Breast epithelium (tissue), 4 donors: ENCODE measurements around the gene PNPLA1. TPM values are rescaled to one million over a fixed set of nuclear protein-coding genes. Genes with fewer than 3 reads are reported as not detected.

Source experiments
- DNase-seq, 2 donors: peaks; one replicate each; pipeline ENCODE4 v3.0.0-alpha.2; 2019; ENCODE audit warnings: low spot score in 2 of 2
- H3K27ac ChIP-seq, 2 donors: fragments of 200-600 bp; sonication (generic) in 1 of 2; one replicate each; pipeline ENCODE4 v1.5.1; 2016 to 2019; ENCODE audit warnings: mild to moderate bottlenecking in 1 of 2
- H3K27me3 ChIP-seq, 2 donors: fragments of 200-600 bp; sonication (generic) in 1 of 2; one replicate each; pipeline versions ENCODE4 v1.5.1 to v1.6.0; 2017 to 2019; ENCODE audit warnings: control low read depth in 1 of 2, mild to moderate bottlenecking in 1 of 2
- H3K36me3 ChIP-seq: fragments of 200-600 bp; one replicate; pipeline ENCODE4 v1.5.1; 2019
- H3K4me1 ChIP-seq, 2 donors: fragments of 200-600 bp; sonication (generic); one replicate each; pipeline ENCODE4 v1.5.1; 2016 to 2019; ENCODE audit warnings: control low read depth in 1 of 2
- H3K4me3 ChIP-seq, 3 donors: fragments of 200-600 bp; sonication (generic); 1 replicate in 2 of 3; 2 replicates in 1 of 3; pipeline ENCODE4 v1.5.1; 2016 to 2019; ENCODE audit warnings: mild to moderate bottlenecking in 3 of 3, moderate library complexity in 2 of 3
- H3K9me3 ChIP-seq, 2 donors: fragments of 200-600 bp; sonication (generic) in 1 of 2; one replicate each; pipeline ENCODE4 v1.5.1; 2016 to 2019; ENCODE audit warnings: control low read depth in 1 of 2
- POLR2A ChIP-seq: fragments of 450-650 bp; IDR thresholded peaks from one replicate; pipeline ENCODE4 v1.6.1; 2016; ENCODE audit warnings: antibody characterized with exemption, mild to moderate bottlenecking, moderate library complexity
- POLR2AphosphoS5 ChIP-seq, 3 donors: sonication (generic); formaldehyde crosslinking; IDR thresholded peaks; one replicate each; pipeline ENCODE4 v1.6.1; 2017; ENCODE audit warnings: antibody characterized with exemption in 3 of 3
- intact Hi-C: fragments of 100-400 bp; cut with DNase I; formaldehyde crosslinking; loops from one replicate; pipeline ENCODE4 v1.15.1; 2023; ENCODE audit warnings: low total_unique reads
- total RNA-seq, 3 donors: library from RNA; depleted of rRNA; stranded (reverse); fragments of >200 nt; gene quantifications; one replicate each; pipeline ENCODE4 v1.1.0, GENCODE V29; 2016
- TF ChIP-seq, protein P1 (sequence below), 3 donors: fragments of 450-650 bp; IDR thresholded peaks; one replicate each; pipeline ENCODE4 v1.5.1; 2016 to 2017; ENCODE audit warnings: antibody characterized with exemption in 3 of 3, mild to moderate bottlenecking in 3 of 3, moderate library complexity in 3 of 3

The PNPLA1 gene
- total RNA-seq, 3 donors from 2014 or later, result not detected

DNA sequence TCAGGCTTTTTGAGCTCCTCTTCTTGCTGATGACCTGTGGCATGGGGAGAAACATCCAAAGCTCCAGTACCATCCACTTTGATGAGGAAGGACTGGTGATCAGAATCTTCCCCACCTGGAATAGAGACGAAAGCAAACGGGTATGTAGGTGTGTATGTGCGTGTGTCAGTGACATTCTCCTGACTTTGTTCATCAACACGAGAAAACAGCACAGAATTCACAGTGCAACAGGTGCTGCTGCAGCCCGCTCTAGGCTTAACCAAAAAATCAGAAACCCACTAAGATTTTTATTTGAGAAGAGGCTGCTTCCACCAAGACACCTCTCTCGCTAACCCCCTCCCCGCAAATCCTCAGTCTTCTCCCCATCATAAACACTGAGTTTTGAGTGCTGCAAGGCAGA, 58.7 kb downstream of the PNPLA1 start:
- TF ChIP-seq, protein P1, sequence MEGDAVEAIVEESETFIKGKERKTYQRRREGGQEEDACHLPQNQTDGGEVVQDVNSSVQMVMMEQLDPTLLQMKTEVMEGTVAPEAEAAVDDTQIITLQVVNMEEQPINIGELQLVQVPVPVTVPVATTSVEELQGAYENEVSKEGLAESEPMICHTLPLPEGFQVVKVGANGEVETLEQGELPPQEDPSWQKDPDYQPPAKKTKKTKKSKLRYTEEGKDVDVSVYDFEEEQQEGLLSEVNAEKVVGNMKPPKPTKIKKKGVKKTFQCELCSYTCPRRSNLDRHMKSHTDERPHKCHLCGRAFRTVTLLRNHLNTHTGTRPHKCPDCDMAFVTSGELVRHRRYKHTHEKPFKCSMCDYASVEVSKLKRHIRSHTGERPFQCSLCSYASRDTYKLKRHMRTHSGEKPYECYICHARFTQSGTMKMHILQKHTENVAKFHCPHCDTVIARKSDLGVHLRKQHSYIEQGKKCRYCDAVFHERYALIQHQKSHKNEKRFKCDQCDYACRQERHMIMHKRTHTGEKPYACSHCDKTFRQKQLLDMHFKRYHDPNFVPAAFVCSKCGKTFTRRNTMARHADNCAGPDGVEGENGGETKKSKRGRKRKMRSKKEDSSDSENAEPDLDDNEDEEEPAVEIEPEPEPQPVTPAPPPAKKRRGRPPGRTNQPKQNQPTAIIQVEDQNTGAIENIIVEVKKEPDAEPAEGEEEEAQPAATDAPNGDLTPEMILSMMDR (IDR thresholded peaks at IDR 0.05), result no peak
- TF ChIP-seq POLR2AphosphoS5 (IDR thresholded peaks at IDR 0.05), result no peak
- TF ChIP-seq POLR2A, result no peak
- intact Hi-C loops, result no loop called here
- no peak overlapping the region for H3K4me3 ChIP-seq
- no peaks in the 10 kb centered on the region for H3K27me3 ChIP-seq
- H3K9me3 ChIP-seq, result no peaks in the 10 kb centered on the region
- no peaks in the 10 kb centered on the region for H3K4me1 ChIP-seq
- DNase-seq, result no peak
- H3K27ac ChIP-seq, result no peak overlapping the region
- no peaks in the 10 kb centered on the region for H3K36me3 ChIP-seq

DNA sequence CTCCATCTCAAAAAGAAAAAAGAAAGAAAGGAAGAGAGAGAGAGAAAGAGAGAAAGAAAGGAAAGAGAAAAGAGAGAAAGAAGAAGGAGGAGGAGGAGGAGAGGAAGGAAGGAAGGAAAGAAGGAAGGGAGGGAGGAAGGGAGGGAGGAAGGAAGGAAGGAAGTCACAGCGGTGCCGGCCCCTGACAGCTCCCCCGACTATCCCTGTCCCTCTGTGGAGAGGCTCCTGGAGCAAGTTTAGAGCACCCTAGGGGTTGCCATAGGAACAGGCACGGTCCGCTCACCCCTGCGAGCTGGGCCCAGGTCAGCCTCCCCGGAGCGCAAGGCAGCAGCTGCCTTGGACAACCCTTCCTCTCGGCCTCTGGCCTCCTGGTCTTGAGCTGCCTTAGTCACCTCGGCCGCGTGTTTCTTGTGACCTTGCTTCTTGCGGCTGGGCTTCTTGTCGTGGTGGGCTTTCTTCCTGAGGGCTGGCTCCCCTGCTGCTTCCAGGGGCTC, 60.0 kb downstream of the PNPLA1 start:
- no peaks in the 10 kb centered on the region for H3K27me3 ChIP-seq
- no peak overlapping the region for H3K4me3 ChIP-seq
- no peaks in the 10 kb centered on the region for H3K36me3 ChIP-seq

DNA sequence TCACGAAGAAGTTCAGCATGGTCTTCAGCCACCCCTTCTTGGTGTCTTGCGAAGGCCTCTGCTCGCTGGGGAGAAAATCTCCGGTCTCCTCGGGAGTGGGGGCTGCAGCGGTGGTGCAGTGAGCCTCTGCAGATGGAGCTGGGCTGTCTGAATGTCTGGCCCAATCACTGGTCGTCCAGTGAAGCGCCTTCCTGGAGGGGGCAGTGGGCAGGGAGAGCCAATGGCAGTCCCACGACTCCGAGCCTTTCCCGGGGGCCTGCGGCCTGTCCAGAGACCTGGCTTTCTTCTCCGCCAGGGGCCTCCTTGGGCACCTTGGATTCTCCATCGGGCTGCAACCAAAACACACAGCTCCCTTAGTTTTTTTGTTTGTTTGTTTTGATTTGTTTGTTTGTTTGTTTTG, 60.5 kb downstream of the PNPLA1 start:
- no peak for DNase-seq
- no peak overlapping the region for H3K4me3 ChIP-seq
- H3K4me1 ChIP-seq, result no peaks in the 10 kb centered on the region
- H3K27me3 ChIP-seq, result no peaks in the 10 kb centered on the region
- TF ChIP-seq POLR2A (no peak), POLR2AphosphoS5 (IDR thresholded peaks at IDR 0.05) (no peak)
- TF ChIP-seq, protein P1 (IDR thresholded peaks at IDR 0.05), result no peak
- intact Hi-C loops, result no loop called here
- no peaks in the 10 kb centered on the region for H3K9me3 ChIP-seq
- H3K27ac ChIP-seq, result no peak overlapping the region
- H3K36me3 ChIP-seq, result no peaks in the 10 kb centered on the region

More for the DNA sequence above, 60.0 kb downstream of the PNPLA1 start:
- intact Hi-C loops, result no loop called here
- Histone ChIP-seq H3K9me3 (no peaks in the 10 kb centered on the region), H3K4me1 (no peaks in the 10 kb centered on the region), H3K27ac (no peak overlapping the region)
- TF ChIP-seq POLR2A (no peak), POLR2AphosphoS5 (IDR thresholded peaks at IDR 0.05) (no peak)
- TF ChIP-seq, protein P1 (IDR thresholded peaks at IDR 0.05), result no peak
- no peak for DNase-seq

DNA sequence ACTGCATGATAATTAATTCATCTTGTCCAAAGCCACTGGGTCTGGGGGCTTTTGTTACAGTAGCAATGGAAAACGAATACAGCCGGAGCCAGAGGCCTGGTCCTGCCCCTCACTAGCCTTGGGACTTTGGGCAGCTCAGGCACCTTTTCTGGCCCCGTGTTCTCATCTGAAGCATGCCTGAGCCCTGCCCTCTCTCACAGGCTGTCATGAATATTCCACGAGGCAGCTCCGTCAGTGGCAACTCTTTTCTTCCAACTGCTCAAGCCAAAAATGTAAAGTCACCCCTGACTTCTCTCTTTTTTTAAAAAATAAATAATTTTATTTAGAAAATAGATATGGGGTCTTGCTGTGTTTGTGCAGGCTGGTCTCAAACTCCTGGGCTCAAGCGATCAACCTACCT, 61.5 kb downstream of the PNPLA1 start:
- no peak for TF ChIP-seq POLR2AphosphoS5 (IDR thresholded peaks at IDR 0.05)
- TF ChIP-seq, protein P1 (IDR thresholded peaks at IDR 0.05), result no peak
- no peak for TF ChIP-seq POLR2A
- no peak for DNase-seq
- intact Hi-C loops, result no loop called here
- H3K4me1 ChIP-seq, result no peaks in the 10 kb centered on the region
- no peak overlapping the region for H3K27ac ChIP-seq
- no peaks in the 10 kb centered on the region for H3K9me3 ChIP-seq
- H3K36me3 ChIP-seq, result no peaks in the 10 kb centered on the region
- H3K4me3 ChIP-seq, result no peak overlapping the region
- H3K27me3 ChIP-seq, result no peaks in the 10 kb centered on the region

DNA sequence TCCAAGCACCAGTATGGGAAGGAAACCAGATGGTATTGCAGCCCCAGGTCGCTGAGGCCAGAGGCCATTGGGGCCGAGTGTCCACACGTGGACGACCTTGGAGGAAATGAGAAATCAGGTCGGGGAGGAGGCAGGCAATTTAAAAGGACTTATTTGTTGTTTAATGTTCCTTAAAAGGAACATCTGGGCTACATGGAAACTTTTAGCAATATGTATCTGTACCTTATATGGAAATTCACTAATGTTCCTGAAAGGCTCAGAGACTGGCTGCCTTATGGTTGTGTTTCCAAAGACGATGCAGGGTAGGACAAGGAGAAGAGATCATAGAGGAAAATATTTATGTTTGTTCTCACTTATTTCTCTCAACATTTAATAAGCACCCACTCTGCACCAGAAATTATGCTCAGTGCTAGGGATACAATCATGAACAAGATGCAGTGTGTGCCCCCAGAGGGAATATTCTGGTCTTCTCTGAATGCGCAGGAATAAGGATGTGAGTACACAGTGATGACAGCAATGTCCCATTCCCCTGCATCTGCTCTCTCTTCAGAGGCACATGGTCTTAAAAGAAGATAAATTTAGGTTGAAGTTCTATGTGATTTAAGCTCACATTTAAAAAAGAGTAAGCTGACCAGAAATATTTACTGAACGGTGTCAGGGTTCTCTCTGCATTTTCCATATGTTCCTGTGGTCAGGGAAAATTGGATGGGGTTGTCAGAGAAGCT, 63.5 kb downstream of the PNPLA1 start:
- TF ChIP-seq POLR2AphosphoS5 (IDR thresholded peaks at IDR 0.05) (no peak), POLR2A (no peak)
- TF ChIP-seq, protein P1 (IDR thresholded peaks at IDR 0.05), result no peak
- H3K36me3 ChIP-seq, result no peaks in the 10 kb centered on the region
- intact Hi-C loops, result no loop called here
- H3K4me1 ChIP-seq, result no peaks in the 10 kb centered on the region
- no peaks in the 10 kb centered on the region for H3K27me3 ChIP-seq
- DNase-seq, result no peak
- no peaks in the 10 kb centered on the region for H3K9me3 ChIP-seq
- H3K4me3 ChIP-seq, result no peak overlapping the region
- H3K27ac ChIP-seq, result no peak overlapping the region
